Ectodermal cell (in vitro differentiated cells): ENCODE results near the gene ANP32A. TPM values are rescaled to one million over a fixed set of nuclear protein-coding genes. Genes with fewer than 3 reads are reported as not detected.
"Not testable (repeated sequence)": the region's sequence is repeated elsewhere in the genome, so short reads cannot be mapped to it uniquely, and the experiment has no call there.

Source experiments
- H3K27ac ChIP-seq: 2 replicates; pipeline ENCODE4 v1.7.0; 2013; ENCODE audit warnings: mild to moderate bottlenecking, low read depth, low read length; ENCODE audit not compliant: insufficient read depth, poor library complexity, severe bottlenecking
- H3K27me3 ChIP-seq: 2 replicates; pipeline ENCODE4 v1.7.0; 2013; ENCODE audit warnings: mild to moderate bottlenecking, low read length; ENCODE audit not compliant: insufficient read depth, control insufficient read depth, poor library complexity, severe bottlenecking
- H3K36me3 ChIP-seq: one replicate; pipeline ENCODE4 v1.7.0; 2013; ENCODE audit warnings: low read length; ENCODE audit not compliant: control insufficient read depth, insufficient read depth
- H3K4me1 ChIP-seq: one replicate; pipeline ENCODE4 v1.7.0; 2013; ENCODE audit warnings: low read length; ENCODE audit not compliant: control insufficient read depth, insufficient read depth
- H3K4me3 ChIP-seq: 2 replicates; pipeline ENCODE4 v1.7.0; 2013; ENCODE audit warnings: low read depth, low read length, control low read depth; ENCODE audit not compliant: insufficient read depth
- H3K9me3 ChIP-seq: 2 replicates; pipeline ENCODE4 v1.7.0; 2013; ENCODE audit warnings: mild to moderate bottlenecking, low read length, moderate library complexity; ENCODE audit not compliant: control insufficient read depth
- WGBS, 2 experiments: methylation state at CpG; one replicate each; pipeline ENCODE4 v1.1.7; 2013; ENCODE audit warnings: missing lambda C conversion rate in 2 of 2; 5-methylcytosine and 5-hydroxymethylcytosine counted together
- polyA plus RNA-seq, 4 experiments: library from polyadenylated mRNA; stranded (reverse); fragments of 50-300 nt; gene quantifications; one replicate each; pipeline ENCODE4 v1.2.3, GENCODE V29; 2013

Gene ANP32A
- polyA plus RNA-seq (2013, experiment 1 of 4): 490 TPM
- 474 TPM for polyA plus RNA-seq (2013, experiment 2 of 4)
- polyA plus RNA-seq (2013, experiment 3 of 4): 335 TPM
- polyA plus RNA-seq (2013, experiment 4 of 4): 364 TPM

GRCh38 chr15:68820295-68821189, at the start of gene ANP32A:
ANP32A (minus strand) TSS chr15:68820895; CDS start chr15:68820751, 144 bp downstream.
- Histone ChIP-seq H3K4me3 (peak within 1 kb of the TSS; percentile 89), H3K36me3 (no peaks in the 10 kb centered on the region), H3K27ac (peak within 1 kb of the TSS; percentile 91), H3K27me3 (peaks cover 12% of the 10 kb centered on the region), H3K9me3 (no peaks in the 10 kb centered on the region), H3K4me1 (peaks cover 20% of the 10 kb centered on the region)
- 0% methylated on average over 78 to 81 of the region's 81 CpGs for WGBS, 2 experiments

GRCh38 chr15:68868296-68868695, 47.6 kb upstream of the ANP32A start:
- WGBS, 2 experiments: 86 to 98% methylated on average over 2 of the region's 2 CpGs

GRCh38 chr15:68862415-68862814, 41.7 kb upstream of the ANP32A start:
- H3K4me3 ChIP-seq: no peak overlapping the region
- H3K9me3 ChIP-seq: peaks cover 5% of the 10 kb centered on the region
- no peak overlapping the region for H3K27ac ChIP-seq
- no peaks in the 10 kb centered on the region for H3K27me3 ChIP-seq
- no peaks in the 10 kb centered on the region for H3K36me3 ChIP-seq
- no peaks in the 10 kb centered on the region for H3K4me1 ChIP-seq

More at GRCh38 chr15:68868296-68868695, 47.6 kb upstream of the ANP32A start:
- no peak overlapping the region for H3K4me3 ChIP-seq
- no peaks in the 10 kb centered on the region for H3K4me1 ChIP-seq
- H3K9me3 ChIP-seq: no peaks in the 10 kb centered on the region
- no peaks in the 10 kb centered on the region for H3K36me3 ChIP-seq
- H3K27ac ChIP-seq: no peak overlapping the region
- H3K27me3 ChIP-seq: no peaks in the 10 kb centered on the region

GRCh38 chr15:68858666-68859065, 38.0 kb upstream of the ANP32A start:
- WGBS, 2 experiments: 100% methylated on average over 1 of the region's 4 CpGs; no CpG with 5 or more reads in 1 of the 2 experiments
- not testable (repeated sequence) for H3K4me3 ChIP-seq, H3K27me3 ChIP-seq, H3K9me3 ChIP-seq, H3K4me1 ChIP-seq, H3K27ac ChIP-seq, H3K36me3 ChIP-seq

- H3K4me3 ChIP-seq, H3K27ac ChIP-seq, H3K4me1 ChIP-seq, H3K9me3 ChIP-seq, H3K36me3 ChIP-seq, H3K27me3 ChIP-seq: not testable (repeated sequence)
- 83 to 91% methylated on average over 5 of the region's 5 CpGs for WGBS, 2 experiments
Observed at GRCh38 chr15:68857443-68857842, 36.7 kb upstream of the ANP32A start.

- no peaks in the 10 kb centered on the region for H3K4me1 ChIP-seq
- no peak overlapping the region for H3K27ac ChIP-seq
- H3K36me3 ChIP-seq: no peaks in the 10 kb centered on the region
- WGBS, 2 experiments: 93 to 94% methylated on average over 7 of the region's 7 CpGs
- no peaks in the 10 kb centered on the region for H3K27me3 ChIP-seq
- no peak overlapping the region for H3K4me3 ChIP-seq
- H3K9me3 ChIP-seq: no peaks in the 10 kb centered on the region
Observed at GRCh38 chr15:68852461-68852860, 31.8 kb upstream of the ANP32A start.

GRCh38 chr15:68851971-68852370, 31.3 kb upstream of the ANP32A start:
- Histone ChIP-seq H3K27ac (no peak overlapping the region), H3K4me1 (no peaks in the 10 kb centered on the region), H3K36me3 (no peaks in the 10 kb centered on the region), H3K27me3 (no peaks in the 10 kb centered on the region), H3K4me3 (no peak overlapping the region), H3K9me3 (no peaks in the 10 kb centered on the region)
- WGBS, 2 experiments: 68 to 72% methylated on average over 2 of the region's 2 CpGs

GRCh38 chr15:68849497-68849896, 28.8 kb upstream of the ANP32A start:
- H3K9me3 ChIP-seq: no peaks in the 10 kb centered on the region
- no peaks in the 10 kb centered on the region for H3K4me1 ChIP-seq
- no peaks in the 10 kb centered on the region for H3K36me3 ChIP-seq
- H3K27ac ChIP-seq: no peak overlapping the region
- H3K4me3 ChIP-seq: no peak overlapping the region
- WGBS, 2 experiments: 93 to 94% methylated on average over 2 of the region's 2 CpGs
- peaks cover 3% of the 10 kb centered on the region for H3K27me3 ChIP-seq

- Histone ChIP-seq H3K4me1 (no peaks in the 10 kb centered on the region), H3K9me3 (no peaks in the 10 kb centered on the region), H3K36me3 (no peaks in the 10 kb centered on the region), H3K27ac (no peak overlapping the region), H3K4me3 (no peak overlapping the region), H3K27me3 (peaks cover 29% of the 10 kb centered on the region)
- WGBS, 2 experiments: 96 to 100% methylated on average over 3 of the region's 3 CpGs
Observed at GRCh38 chr15:68846851-68847439, 26.2 kb upstream of the ANP32A start.

GRCh38 chr15:68844856-68845550, 24.3 kb upstream of the ANP32A start:
- H3K9me3 ChIP-seq: no peaks in the 10 kb centered on the region
- H3K27me3 ChIP-seq: peaks cover 39% of the 10 kb centered on the region
- WGBS, 2 experiments: 89 to 96% methylated on average over 4 to 5 of the region's 5 CpGs
- H3K4me1 ChIP-seq: no peaks in the 10 kb centered on the region
- H3K36me3 ChIP-seq: no peaks in the 10 kb centered on the region
- no peak overlapping the region for H3K4me3 ChIP-seq
- H3K27ac ChIP-seq: no peak overlapping the region
